Activated CD4-positive, CD25-positive, alpha-beta regulatory T cell treated with anti-CD3 and anti-CD28 coated beads, Interleukin-2, amount 50 U/mL, for 24 hours (primary cell): ENCODE measurements around the gene P3H2.
"Not testable (repeated sequence)": the region's sequence is repeated elsewhere in the genome, so short reads cannot be mapped to it uniquely, and the experiment has no call there.

ENCODE experiments used
- ATAC-seq, 2 donors: fragments of 150-1000 bp; cut with Tn5 transposase; one replicate each; pipeline ENCODE4 v1.10.0; 2021; ENCODE audit warnings: mild to moderate bottlenecking in 1 of 2, moderate library complexity in 1 of 2

P3H2 gene, protein sequence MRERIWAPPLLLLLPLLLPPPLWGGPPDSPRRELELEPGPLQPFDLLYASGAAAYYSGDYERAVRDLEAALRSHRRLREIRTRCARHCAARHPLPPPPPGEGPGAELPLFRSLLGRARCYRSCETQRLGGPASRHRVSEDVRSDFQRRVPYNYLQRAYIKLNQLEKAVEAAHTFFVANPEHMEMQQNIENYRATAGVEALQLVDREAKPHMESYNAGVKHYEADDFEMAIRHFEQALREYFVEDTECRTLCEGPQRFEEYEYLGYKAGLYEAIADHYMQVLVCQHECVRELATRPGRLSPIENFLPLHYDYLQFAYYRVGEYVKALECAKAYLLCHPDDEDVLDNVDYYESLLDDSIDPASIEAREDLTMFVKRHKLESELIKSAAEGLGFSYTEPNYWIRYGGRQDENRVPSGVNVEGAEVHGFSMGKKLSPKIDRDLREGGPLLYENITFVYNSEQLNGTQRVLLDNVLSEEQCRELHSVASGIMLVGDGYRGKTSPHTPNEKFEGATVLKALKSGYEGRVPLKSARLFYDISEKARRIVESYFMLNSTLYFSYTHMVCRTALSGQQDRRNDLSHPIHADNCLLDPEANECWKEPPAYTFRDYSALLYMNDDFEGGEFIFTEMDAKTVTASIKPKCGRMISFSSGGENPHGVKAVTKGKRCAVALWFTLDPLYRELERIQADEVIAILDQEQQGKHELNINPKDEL

DNA sequence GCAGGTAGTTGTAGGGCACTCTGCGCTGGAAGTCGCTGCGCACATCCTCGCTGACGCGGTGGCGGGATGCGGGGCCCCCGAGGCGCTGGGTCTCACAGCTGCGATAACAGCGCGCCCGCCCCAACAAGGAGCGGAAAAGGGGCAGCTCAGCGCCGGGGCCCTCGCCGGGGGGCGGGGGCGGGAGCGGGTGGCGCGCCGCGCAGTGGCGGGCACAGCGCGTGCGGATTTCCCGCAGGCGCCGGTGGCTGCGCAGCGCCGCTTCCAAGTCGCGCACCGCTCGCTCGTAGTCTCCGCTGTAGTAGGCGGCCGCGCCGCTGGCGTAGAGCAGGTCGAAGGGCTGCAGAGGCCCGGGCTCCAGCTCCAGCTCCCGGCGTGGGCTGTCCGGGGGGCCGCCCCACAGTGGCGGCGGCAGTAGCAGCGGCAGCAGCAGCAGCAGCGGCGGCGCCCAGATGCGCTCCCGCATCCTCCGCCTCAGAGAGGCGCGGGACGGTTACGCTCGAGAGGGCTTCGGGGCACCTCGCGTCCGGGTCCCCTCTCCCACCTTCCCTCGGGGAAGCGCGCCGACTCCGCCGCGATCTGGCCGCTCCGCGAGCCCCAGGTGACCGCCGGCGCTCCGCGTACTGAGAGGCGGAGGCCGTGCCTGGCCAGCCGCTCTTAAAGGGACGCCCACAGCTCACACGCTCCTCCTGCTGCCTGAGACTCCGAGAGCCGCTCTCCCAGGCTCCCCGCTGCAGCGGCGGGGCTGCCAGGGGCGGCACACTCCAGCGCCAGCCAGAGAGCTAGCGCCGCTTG, at the start of gene P3H2:
TSS of gene P3H2 (minus strand) at position 629 of the 792 bp plus-strand sequence. CDS start at position 463, 166 bp downstream.
- peak; percentile 56 to 59 for ATAC-seq

DNA sequence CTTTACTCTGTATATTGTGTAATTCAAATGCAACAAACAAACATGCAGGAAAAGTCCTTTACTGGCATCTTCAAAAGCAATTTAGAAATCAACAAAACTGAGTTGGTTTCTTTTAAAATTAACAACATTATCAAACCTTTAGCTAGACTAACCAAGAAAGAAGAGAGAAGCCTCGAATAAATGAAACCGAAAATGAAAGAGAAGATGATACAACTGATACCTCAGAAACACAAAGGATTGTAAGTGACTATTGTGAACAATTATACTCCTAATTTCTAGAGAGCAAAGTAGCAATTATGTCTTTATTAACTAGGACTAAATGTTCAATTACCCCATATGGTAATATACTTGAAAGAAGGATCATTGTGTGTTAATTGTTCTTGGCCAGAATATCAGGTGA, 49.2 kb upstream of the P3H2 start:
- ATAC-seq: peak; percentile 81 to 86

- peak in 1 of 2 donors; percentile 35 for ATAC-seq
Observed at GRCh38 chr3:190169243-190169642, 48.5 kb upstream of the P3H2 start.

- ATAC-seq: no peak
Observed at GRCh38 chr3:190167936-190168680, 47.4 kb upstream of the P3H2 start.

DNA sequence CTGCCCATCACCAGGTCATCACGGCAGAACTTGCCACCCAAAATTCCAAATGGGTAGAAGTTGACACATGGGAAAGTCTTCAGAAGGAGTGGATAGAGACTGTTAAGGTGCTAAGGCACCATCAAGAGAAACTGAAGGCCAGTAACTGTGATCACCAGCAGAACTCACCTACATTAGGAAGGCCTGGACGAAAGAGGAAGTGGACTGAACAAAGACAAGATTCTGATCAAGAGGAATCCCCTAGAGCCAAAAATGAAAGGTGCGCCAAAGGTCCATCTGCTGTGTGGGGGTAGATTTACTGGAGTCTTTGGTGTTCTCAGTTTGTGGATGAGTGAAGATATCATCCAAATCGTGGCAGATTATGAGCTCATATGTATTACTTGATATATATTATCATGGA, 46.3 kb upstream of the P3H2 start:
- ATAC-seq: no peak

- no peak for ATAC-seq
Observed at GRCh38 chr3:190165253-190165652, 44.6 kb upstream of the P3H2 start.

- not testable (repeated sequence) for ATAC-seq
Observed at GRCh38 chr3:190162013-190162412, 41.3 kb upstream of the P3H2 start.

GRCh38 chr3:190159902-190160435, 39.3 kb upstream of the P3H2 start:
- ATAC-seq: no peak

GRCh38 chr3:190158261-190158660, 37.6 kb upstream of the P3H2 start:
- no peak for ATAC-seq

- ATAC-seq: no peak
Observed at GRCh38 chr3:190155752-190156151, 35.1 kb upstream of the P3H2 start.

GRCh38 chr3:190150681-190151080, 30.0 kb upstream of the P3H2 start:
- no peak for ATAC-seq

- ATAC-seq: not testable (repeated sequence)
Observed at GRCh38 chr3:190149830-190150619, 29.3 kb upstream of the P3H2 start.

DNA sequence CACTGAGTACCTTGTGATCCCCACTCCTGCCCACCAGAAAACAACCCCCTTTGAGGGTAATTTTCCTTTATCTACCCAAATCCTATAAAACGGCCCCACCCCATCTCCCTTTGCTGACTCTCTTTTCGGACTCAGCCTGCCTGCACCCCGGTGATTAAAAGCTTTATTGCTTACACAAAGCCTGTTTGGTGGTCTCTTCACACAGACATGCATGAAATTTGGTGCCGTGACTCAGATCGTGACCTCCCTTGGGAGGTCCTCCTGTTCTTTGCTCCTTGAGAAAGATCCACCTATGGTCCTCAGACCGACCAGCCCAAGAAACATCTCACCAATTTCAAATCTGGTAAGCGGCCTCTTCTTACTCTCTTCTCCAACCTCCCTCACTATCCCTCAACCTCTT, 24.1 kb upstream of the P3H2 start:
- ATAC-seq: not testable (repeated sequence)

DNA sequence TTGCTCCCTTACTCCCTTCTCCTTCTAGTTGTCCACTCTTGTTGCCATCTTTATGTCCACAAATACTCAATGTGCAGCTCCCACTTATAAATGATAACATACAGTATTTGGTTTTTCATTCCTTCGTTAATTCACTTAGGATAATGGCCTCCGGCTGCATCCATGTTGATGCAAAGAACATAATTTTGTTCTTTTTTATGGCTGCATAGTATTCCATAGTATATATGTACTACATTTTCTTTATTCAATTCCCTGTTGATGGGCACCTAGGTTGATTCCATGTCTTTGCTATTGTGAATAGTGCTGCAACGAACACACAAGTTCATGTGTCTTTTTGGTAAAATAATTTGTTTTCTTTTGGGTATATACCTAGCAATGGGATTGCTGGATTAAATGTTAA, 21.3 kb upstream of the P3H2 start:
- ATAC-seq: no peak

DNA sequence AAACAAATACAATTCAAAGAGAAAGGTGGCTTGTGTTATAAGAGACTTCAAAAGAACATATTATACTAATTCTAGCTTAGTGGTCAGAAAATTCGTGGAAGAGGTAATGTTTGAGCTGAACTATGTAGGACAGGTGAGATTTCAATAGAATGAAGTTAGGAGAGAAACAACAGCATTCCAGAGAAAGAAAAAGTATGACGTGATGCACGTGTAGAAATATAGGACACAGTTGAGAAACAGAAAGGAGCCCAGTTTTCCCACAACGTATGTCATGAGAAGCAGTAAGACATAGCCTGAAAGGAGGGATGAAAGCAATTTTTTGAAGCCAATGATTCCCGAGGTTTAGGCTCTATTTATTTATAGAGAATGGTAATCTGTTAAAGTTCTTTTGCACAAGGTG, 18.7 kb upstream of the P3H2 start:
- no peak for ATAC-seq

DNA sequence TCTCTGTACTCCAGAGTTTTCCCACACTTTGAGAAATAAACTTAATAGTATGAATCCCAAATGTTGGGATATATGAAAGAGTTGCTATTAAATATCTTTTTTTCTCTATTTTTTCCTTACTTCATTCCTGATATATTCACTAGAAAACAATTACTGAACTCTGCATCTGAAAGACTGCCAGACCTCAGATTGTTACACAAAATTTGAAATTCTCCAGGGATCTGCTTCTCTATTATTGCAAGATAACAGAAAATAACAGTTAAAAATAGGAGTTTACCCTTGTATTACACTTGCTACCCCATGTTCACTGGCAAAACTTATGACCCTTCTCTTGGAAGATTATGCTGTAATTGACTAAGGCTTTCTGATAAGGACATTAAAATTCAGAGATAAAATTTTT, 11.7 kb upstream of the P3H2 start:
- ATAC-seq: no peak

DNA sequence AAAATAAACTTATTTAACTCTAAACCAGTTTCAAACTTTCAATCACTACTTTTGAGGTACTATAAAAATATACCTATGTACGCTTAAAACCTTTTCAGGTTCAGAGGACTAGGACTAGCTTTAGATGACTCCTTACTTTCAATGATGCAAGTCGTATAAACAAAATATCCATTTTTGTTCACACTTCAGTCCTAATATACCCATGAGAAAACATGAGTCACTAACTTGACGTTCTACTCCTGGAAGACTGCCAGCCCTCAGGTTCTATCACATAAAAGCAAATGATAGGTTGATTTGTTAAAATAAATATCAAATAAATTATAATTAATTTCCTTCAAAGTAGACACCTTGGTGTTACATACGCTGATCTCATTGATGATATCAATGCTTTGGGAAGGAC, 10.6 kb upstream of the P3H2 start:
- no peak for ATAC-seq

DNA sequence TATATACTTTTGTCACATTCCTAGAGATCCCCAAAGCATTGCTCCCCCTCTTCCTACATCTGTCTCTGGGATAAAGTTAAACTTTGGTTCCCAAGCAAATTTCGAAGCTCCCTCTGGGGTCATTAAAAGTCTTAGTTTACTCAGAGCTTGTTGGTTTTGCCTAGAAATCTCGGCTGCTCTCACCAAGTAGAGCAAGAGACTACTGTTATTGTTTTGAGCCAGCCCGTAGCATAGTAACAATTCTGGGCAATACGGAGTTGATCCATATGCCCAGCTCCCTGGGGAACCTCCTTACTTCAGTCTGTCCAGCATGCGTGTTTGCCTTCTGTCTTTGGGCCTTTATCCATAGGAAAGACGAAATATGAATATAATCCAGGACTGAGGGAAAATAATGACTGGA, 10.0 kb upstream of the P3H2 start:
- ATAC-seq: no peak

- ATAC-seq: no peak
Observed at GRCh38 chr3:190130037-190130436, 9.3 kb upstream of the P3H2 start.

DNA sequence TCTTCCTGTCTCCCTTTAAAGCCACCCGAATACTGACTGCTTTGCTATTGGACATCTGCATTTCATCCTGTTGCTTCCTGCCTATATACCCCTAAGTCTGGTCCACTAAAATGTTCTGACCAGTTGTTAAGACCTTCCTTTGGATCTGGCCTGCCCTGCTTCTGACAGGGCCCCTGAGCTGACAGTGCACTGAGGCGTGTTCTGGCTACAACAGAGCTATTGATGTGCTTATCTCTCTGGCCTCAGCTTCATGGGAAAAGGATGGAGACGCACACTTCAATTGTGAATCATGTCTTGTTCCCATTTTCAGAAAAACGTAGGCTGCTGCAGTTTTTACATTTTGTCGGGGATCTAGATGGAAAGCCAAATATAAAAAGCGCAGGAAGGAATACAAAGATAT, 7.1 kb upstream of the P3H2 start:
- no peak for ATAC-seq

GRCh38 chr3:190127195-190127594, 6.5 kb upstream of the P3H2 start:
- no peak for ATAC-seq
